Tibial nerve (tissue), 4 donors: ENCODE data around the gene STOM.

ENCODE experiments used
- CTCF ChIP-seq, 5 experiments: fragments of 200-600 bp in 3 of 5; fragments of 450-650 bp in 2 of 5; sonication (generic) in 3 of 5; IDR thresholded peaks; one replicate each; pipeline ENCODE4 v1.5.1; 2016 to 2019; ENCODE audit warnings: antibody characterized with exemption in 5 of 5, mild to moderate bottlenecking in 3 of 5, moderate library complexity in 2 of 5
- EP300 ChIP-seq, 2 donors: sonication (generic); formaldehyde crosslinking; IDR thresholded peaks; one replicate each; pipeline ENCODE4 v1.6.1; 2017; ENCODE audit warnings: antibody characterized with exemption in 2 of 2, mild to moderate bottlenecking in 1 of 2
- POLR2A ChIP-seq, 2 donors: fragments of 450-650 bp; IDR thresholded peaks; one replicate each; pipeline ENCODE4 v1.6.1; 2017; ENCODE audit warnings: antibody characterized with exemption in 2 of 2, mild to moderate bottlenecking in 2 of 2, moderate library complexity in 2 of 2

DNA sequence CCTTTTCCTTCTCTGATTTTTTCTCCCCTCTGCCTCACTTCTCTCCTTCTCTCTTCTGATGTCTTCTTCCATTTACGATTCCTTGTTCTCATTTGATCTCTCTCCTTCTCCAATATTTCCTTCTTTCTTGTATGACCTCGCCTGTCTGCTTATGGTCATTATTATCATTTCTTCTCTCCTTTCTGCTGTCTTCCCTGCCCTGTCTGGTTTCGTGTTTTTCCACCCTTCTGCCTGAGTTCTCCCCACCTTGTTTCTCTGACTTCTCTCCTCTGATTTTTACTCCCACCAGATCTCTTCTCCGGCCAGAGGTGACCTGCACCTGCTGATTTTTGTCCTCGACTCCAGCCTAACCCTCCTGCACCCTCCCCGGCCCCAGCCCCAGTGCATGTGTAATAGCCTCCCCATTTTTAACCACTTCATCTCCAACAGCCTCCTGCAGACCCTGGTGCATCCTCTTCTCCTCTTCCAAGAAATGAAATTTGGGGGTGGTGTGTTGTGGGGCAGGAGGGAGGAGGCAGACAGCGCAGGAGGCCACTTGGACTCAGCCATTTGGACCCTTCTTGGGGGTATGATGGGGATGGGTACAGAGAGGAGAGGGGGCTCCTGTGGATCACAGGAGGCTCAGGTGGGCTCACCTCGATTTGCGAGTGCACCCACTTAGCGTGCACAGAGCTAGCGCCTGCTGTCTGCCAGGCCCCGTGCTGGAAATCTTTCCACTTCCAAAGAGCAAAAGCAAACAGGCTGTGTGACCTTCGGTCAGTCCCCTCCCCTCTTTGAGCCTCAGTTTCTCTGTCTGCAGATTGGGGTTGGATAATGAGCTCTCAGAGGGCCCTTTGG lies 69.5 kb downstream of the STOM start:
- TF ChIP-seq CTCF (IDR thresholded peaks at IDR 0.05) = no peak
- TF ChIP-seq EP300 (IDR thresholded peaks at IDR 0.05) = peak in 1 of 2 donors; percentile 1
- TF ChIP-seq POLR2A (IDR thresholded peaks at IDR 0.05) = no peak
